K562 (cell line): ENCODE data around the gene RAB7A. TPM values are rescaled to one million over a fixed set of nuclear protein-coding genes. Genes with fewer than 3 reads are reported as not detected.
"Not testable (repeated sequence)": the region's sequence is repeated elsewhere in the genome, so short reads cannot be mapped to it uniquely, and the experiment has no call there.

Source experiments
- ATAC-seq: fragments of 200-7000 bp; cut with Tn5 transposase; 3 replicates; pipeline ENCODE4 v1.9.1; 2020; ENCODE audit warnings: moderate library complexity
- BruUV-seq: library from RNA; stranded (reverse); fragments of 400-500 nt; replicated peaks from 2 replicates; lab custom pipeline; 2021; lab: Mats Ljungman, UMichigan
- CTCF ChIA-PET: fragments of 300-600 bp; formaldehyde crosslinking; extraction: SDS; loops from one replicate; lab custom pipeline; 2021; ENCODE audit warnings: low intra/inter-chr PET ratio; lab: Yijun Ruan, JAX
- POLR2A ChIA-PET: fragments of 300-600, 350-650 bp; sonication (Branson Sonifier 250); formaldehyde crosslinking; extraction: SDS; loops from one replicate; lab custom pipeline; 2021; ENCODE audit warnings: antibody characterized with exemption, inconsistent platforms; lab: Yijun Ruan, JAX
- DNase-seq, 4 experiments: peaks; one replicate each; pipeline versions ENCODE4 v3.0.0 to v3.0.0-alpha.2; 2011 to 2018; ENCODE audit warnings: low spot score in 3 of 4, mixed read lengths in 3 of 4; ENCODE audit errors: extremely low read depth in 1 of 4
- FAIRE-seq: peaks from 2 replicates; lab custom pipeline; 2011; peaks lifted over from hg19 to GRCh38; lab: Jason Lieb, UNC
- H2AFZ ChIP-seq: 2 replicates; pipeline ENCODE4 v1.6.0; 2011; ENCODE audit warnings: low read depth, low read length, control low read depth, inconsistent platforms
- H3K27ac ChIP-seq: fragments of 200-600 bp; 3 replicates; pipeline ENCODE4 v1.8.0; 2011; ENCODE audit warnings: low read depth, mild to moderate bottlenecking, control low read depth, inconsistent platforms, low read length, moderate library complexity, mixed read lengths; ENCODE audit errors: extremely low read depth
- H3K27me3 ChIP-seq, 2 experiments: fragments of 300-600 bp in 1 of 2; 2 replicates in 1 of 2; 3 replicates in 1 of 2; pipeline versions ENCODE4 v1.6.0 to v1.8.0; 2011; ENCODE audit warnings: inconsistent platforms in 2 of 2, low read length in 2 of 2, mild to moderate bottlenecking in 1 of 2, mixed read lengths in 1 of 2, moderate library complexity in 1 of 2; ENCODE audit not compliant: control insufficient read depth in 2 of 2, insufficient read depth in 2 of 2
- H3K36me3 ChIP-seq: fragments of 300-600 bp; 3 replicates; pipeline ENCODE4 v1.8.0; 2011; ENCODE audit warnings: mild to moderate bottlenecking, low read length, inconsistent platforms; ENCODE audit not compliant: control insufficient read depth, insufficient read depth
- H3K4me1 ChIP-seq, 2 experiments: fragments of 200-600 bp in 1 of 2; replicated peaks in 1 of 2; 2 replicates in 1 of 2; 3 replicates in 1 of 2; pipeline versions ENCODE4 v1.5.1 to v1.8.0; 2011; ENCODE audit warnings: inconsistent platforms in 2 of 2, low read length in 2 of 2, mild to moderate bottlenecking in 1 of 2, mixed read lengths in 1 of 2, moderate library complexity in 1 of 2; ENCODE audit not compliant: control insufficient read depth in 2 of 2, insufficient read depth in 2 of 2
- H3K4me2 ChIP-seq: 2 replicates; pipeline ENCODE4 v1.6.1; 2011; ENCODE audit warnings: low read length, control low read depth, inconsistent platforms, mixed read lengths; ENCODE audit not compliant: insufficient read depth
- H3K4me3 ChIP-seq: fragments of 200-600 bp; sonication (generic), shearing (Covaris generic); 2 replicates; pipeline ENCODE4 v1.5.1; 2016; ENCODE audit warnings: control low read depth, inconsistent platforms
- H3K79me2 ChIP-seq: fragments of 200-600 bp; 3 replicates; pipeline ENCODE4 v1.8.0; 2011; ENCODE audit warnings: low read length, inconsistent platforms; ENCODE audit not compliant: control insufficient read depth, insufficient read depth
- H3K9ac ChIP-seq, 2 experiments: 2 replicates each; pipeline versions ENCODE4 v1.6.0 to v1.6.1; 2011; ENCODE audit warnings: low read depth in 2 of 2, low read length in 2 of 2, control low read depth in 1 of 2, inconsistent platforms in 1 of 2, mild to moderate bottlenecking in 1 of 2, mixed read lengths in 1 of 2; ENCODE audit not compliant: insufficient read depth in 1 of 2
- H3K9me1 ChIP-seq: one replicate; pipeline ENCODE4 v1.6.0; 2011; ENCODE audit warnings: inconsistent platforms, mild to moderate bottlenecking, low read length, moderate library complexity; ENCODE audit not compliant: control insufficient read depth, insufficient read depth
- H3K9me3 ChIP-seq: replicated peaks from 2 replicates; pipeline ENCODE4 v1.5.1; 2011; ENCODE audit warnings: low read depth, low read length, inconsistent platforms; ENCODE audit not compliant: control insufficient read depth, insufficient read depth
- H4K20me1 ChIP-seq: replicated peaks from 2 replicates; pipeline ENCODE4 v1.6.1; 2011; ENCODE audit warnings: low read length, inconsistent platforms, mixed read lengths; ENCODE audit not compliant: control insufficient read depth, insufficient read depth
- DACH1 ChIP-seq: fragments of 450-650 bp; IDR thresholded peaks from 2 replicates; pipeline ENCODE4 v1.6.1; 2018; ENCODE audit not compliant: partially characterized antibody
- HMBOX1 ChIP-seq: sonication (generic); IDR thresholded peaks from 2 replicates; pipeline ENCODE4 v1.6.1; 2016
- L3MBTL2 ChIP-seq: fragments of 450-650 bp; IDR thresholded peaks from 2 replicates; pipeline ENCODE4 v1.6.1; 2016; ENCODE audit warnings: mild to moderate bottlenecking, moderate library complexity
- MGA ChIP-seq: fragments of 450-650 bp; IDR thresholded peaks from 2 replicates; pipeline ENCODE4 v1.6.1; 2016; ENCODE audit warnings: mild to moderate bottlenecking, moderate library complexity
- NCOR1 ChIP-seq: fragments of 450-650 bp; IDR thresholded peaks from 2 replicates; pipeline ENCODE4 v1.6.1; 2016; ENCODE audit warnings: mild to moderate bottlenecking, moderate library complexity
- NFE2 ChIP-seq: IDR thresholded peaks from 2 replicates; pipeline ENCODE4 v1.6.1; 2014; ENCODE audit warnings: antibody characterized with exemption, low read depth
- SMAD4 ChIP-seq: fragments of 250-450 bp; sonication (Bioruptor Pico); conservative IDR thresholded peaks from 2 replicates; pipeline ENCODE4 v1.8.0; 2021; ENCODE audit warnings: inconsistent platforms, mild to moderate bottlenecking, moderate library complexity
- SMARCA4 ChIP-seq: fragments of 450-650 bp; IDR thresholded peaks from 2 replicates; pipeline ENCODE4 v1.6.1; 2016
- TAL1 ChIP-seq: fragments of 450-650 bp; IDR thresholded peaks from 2 replicates; pipeline ENCODE4 v1.6.1; 2016; ENCODE audit warnings: mild to moderate bottlenecking
- TCF3 ChIP-seq: sonication (generic); formaldehyde crosslinking; IDR thresholded peaks from 2 replicates; pipeline ENCODE4 v1.4.0; 2020; ENCODE audit warnings: mild to moderate bottlenecking, missing genetic modification reagents
- ZNF316 ChIP-seq: fragments of 450-650 bp; IDR thresholded peaks from 2 replicates; pipeline ENCODE4 v1.6.1; 2016
- WGBS: fragments of 100-300 bp; shearing (Covaris generic); methylation state at CpG from one replicate; pipeline ENCODE4 v1.1.6; 2016; ENCODE audit warnings: low coverage, mixed read lengths; ENCODE audit not compliant: insufficient coverage; ENCODE audit errors: missing lambda C conversion rate; 5-methylcytosine and 5-hydroxymethylcytosine counted together
- in situ Hi-C: fragments of 300-500 bp; cut with MboI; formaldehyde crosslinking; loops from 4 replicates; pipeline ENCODE4 v1.15.0; 2018; ENCODE audit warnings: inconsistent platforms, mixed read lengths
- intact Hi-C: fragments of 100-400 bp; cut with micrococcal nuclease; formaldehyde crosslinking; loops from 2 replicates; pipeline ENCODE4 v1.14.2; 2022
- polyA plus RNA-seq, 8 experiments: library from polyadenylated mRNA; depleted of rRNA in 4 of 8; stranded (reverse) in 5 of 8; unstranded in 3 of 8; fragments of >200 nt; fragmentation: Nextera tagmentation in 2 of 8; fragmentation: Illumina TruSeq in 1 of 8; extraction: Ambion mirVana in 2 of 8; extraction: Trizol in 1 of 8; gene quantifications; 2 replicates each; pipeline versions ENCODE4 v1.2.1 to v1.2.3, GENCODE V29; 2011 to 2014; ENCODE audit warnings: inconsistent platforms in 1 of 8, missing spikeins in 1 of 8
- total RNA-seq, 7 experiments: library from RNA; depleted of rRNA in 6 of 7; stranded (reverse); fragments of >200 nt in 6 of 7; fragmentation: Illumina TruSeq in 2 of 7; extraction: Trizol in 2 of 7; gene quantifications; 2 replicates each; pipeline versions ENCODE4 v1.2.1 to v1.2.3, GENCODE V29; 2011 to 2021; ENCODE audit warnings: low replicate concordance in 1 of 7

The RAB7A gene
- total and polyA plus RNA-seq, 9 of the 15 experiments (the other 6 are each of a cell fraction or from before 2014, with no cell fraction given): 30.9 to 204 (median 72.8) TPM

- H3K27me3 ChIP-seq, FAIRE-seq, DNase-seq, H3K9me1 ChIP-seq, in situ Hi-C loops, H3K4me3 ChIP-seq, ATAC-seq, H3K4me2 ChIP-seq, H3K9me3 ChIP-seq, POLR2A ChIA-PET, H3K79me2 ChIP-seq, H4K20me1 ChIP-seq, intact Hi-C loops, H3K36me3 ChIP-seq, CTCF ChIA-PET: not testable (repeated sequence)
- TSS peak; percentile 56 for BruUV-seq
- Histone ChIP-seq H3K27ac (peak overlapping the region; percentile 78), H2AFZ (peak overlapping the region; percentile 77), H3K9ac (peak overlapping the region in 1 of 2 experiments; percentile 34; a peak in 2 of 4 replicates), H3K4me1 (peaks cover 0 to 12% of the 10 kb centered on the region in 2 experiments; a peak in 3 of 5 replicates)
- WGBS: 13% methylated on average over 3 of the region's 7 CpGs
- TF ChIP-seq HMBOX1: peak; percentile 86
- TF ChIP-seq TCF3 (CRISPR knock-in tag): 0 out of 2 replicates have a peak, but pooled peaks have one; percentile 12
- TF ChIP-seq MGA: peak; percentile 39; the same call in 1 of the 2 replicates
- TF ChIP-seq L3MBTL2: peak; percentile 50
- TF ChIP-seq SMARCA4: peak; percentile 75
- peak; percentile 84 for TF ChIP-seq DACH1
- peak; percentile 99 for TF ChIP-seq ZNF316
- peak; percentile 61 for TF ChIP-seq NCOR1
- TF ChIP-seq SMAD4: 0 out of 2 replicates have a peak, but pooled peaks have one; percentile 15
- peak; percentile 41 for TF ChIP-seq TAL1
- peak; percentile 73 for TF ChIP-seq NFE2
Observed at GRCh38 chr3:128829925-128830625, 104.1 kb downstream of the RAB7A start.
